Omental fat pad (tissue), 4 donors: ENCODE measurements around the gene LPO. TPM values are rescaled to one million over a fixed set of nuclear protein-coding genes. Genes with fewer than 3 reads are reported as not detected.

Source experiments
- ATAC-seq: fragments of 150-250 bp; one replicate; pipeline ENCODE4 v1.9.1; 2016; ENCODE audit warnings: mild to moderate bottlenecking, moderate library complexity; ENCODE audit not compliant: low FRiP score
- DNase-seq: peaks from one replicate; pipeline ENCODE4 v3.0.0-alpha.2; 2019; ENCODE audit warnings: low spot score
- total RNA-seq, 4 donors: library from RNA; depleted of rRNA; stranded (reverse); fragments of >200 nt; gene quantifications; one replicate each; pipeline ENCODE4 v1.1.0, GENCODE V29; 2016
- TF ChIP-seq, protein P1 (sequence below), 3 donors: fragments of 450-650 bp; IDR thresholded peaks; one replicate each; pipeline ENCODE4 v1.5.1; 2016 to 2017; ENCODE audit warnings: antibody characterized with exemption in 3 of 3, mild to moderate bottlenecking in 3 of 3, moderate library complexity in 2 of 3

The LPO gene
- total RNA-seq, 4 donors from 2014 or later = 0.46 TPM; not detected in 3

GRCh38 chr17:58265902-58266875, 27.8 kb downstream of the LPO start:
- TF ChIP-seq, protein P1, sequence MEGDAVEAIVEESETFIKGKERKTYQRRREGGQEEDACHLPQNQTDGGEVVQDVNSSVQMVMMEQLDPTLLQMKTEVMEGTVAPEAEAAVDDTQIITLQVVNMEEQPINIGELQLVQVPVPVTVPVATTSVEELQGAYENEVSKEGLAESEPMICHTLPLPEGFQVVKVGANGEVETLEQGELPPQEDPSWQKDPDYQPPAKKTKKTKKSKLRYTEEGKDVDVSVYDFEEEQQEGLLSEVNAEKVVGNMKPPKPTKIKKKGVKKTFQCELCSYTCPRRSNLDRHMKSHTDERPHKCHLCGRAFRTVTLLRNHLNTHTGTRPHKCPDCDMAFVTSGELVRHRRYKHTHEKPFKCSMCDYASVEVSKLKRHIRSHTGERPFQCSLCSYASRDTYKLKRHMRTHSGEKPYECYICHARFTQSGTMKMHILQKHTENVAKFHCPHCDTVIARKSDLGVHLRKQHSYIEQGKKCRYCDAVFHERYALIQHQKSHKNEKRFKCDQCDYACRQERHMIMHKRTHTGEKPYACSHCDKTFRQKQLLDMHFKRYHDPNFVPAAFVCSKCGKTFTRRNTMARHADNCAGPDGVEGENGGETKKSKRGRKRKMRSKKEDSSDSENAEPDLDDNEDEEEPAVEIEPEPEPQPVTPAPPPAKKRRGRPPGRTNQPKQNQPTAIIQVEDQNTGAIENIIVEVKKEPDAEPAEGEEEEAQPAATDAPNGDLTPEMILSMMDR (IDR thresholded peaks at IDR 0.05) = no peak
- DNase-seq (no peak), ATAC-seq (no peak)

DNA sequence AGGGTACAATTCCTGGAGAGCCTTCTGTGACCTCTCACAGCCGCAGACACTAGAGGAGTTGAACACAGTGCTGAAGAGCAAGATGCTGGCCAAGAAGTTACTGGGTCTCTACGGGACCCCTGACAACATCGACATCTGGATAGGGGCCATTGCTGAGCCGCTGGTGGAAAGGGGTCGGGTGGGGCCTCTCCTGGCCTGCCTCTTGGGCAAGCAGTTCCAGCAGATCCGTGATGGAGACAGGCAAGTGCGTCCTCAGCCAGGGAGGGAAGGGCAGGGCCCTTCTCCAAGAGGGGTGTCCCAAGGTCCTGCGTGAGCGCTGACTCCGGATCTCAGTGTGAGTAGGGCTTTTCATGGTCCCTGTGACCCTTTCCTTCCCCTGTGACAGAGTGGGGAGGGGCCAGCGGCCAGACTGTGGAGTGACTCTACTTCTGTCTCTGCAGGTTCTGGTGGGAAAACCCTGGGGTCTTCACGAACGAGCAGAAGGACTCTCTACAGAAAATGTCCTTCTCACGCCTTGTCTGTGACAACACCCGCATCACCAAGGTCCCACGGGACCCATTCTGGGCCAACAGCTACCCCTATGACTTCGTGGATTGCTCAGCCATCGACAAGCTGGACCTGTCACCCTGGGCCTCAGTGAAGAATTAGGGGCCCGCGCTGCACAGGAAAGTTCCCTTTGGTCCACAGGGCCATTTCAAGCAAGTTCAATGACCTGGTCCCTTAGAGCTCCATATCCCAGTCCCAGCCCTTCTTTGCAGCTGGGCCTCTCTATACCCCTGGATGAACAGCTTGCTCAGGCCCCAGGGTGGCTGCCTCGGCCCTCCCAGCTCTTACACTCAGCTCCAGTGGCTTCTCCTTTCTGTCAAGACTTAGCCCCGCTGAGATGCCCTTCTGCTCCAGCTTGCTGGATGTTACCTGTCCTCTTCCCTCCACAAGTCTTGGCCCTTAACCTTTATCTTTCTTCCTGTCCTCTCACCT, 29.3 kb downstream of the LPO start:
- no peak for ATAC-seq
- DNase-seq = no peak

GRCh38 chr17:58268326-58268725, 29.9 kb downstream of the LPO start:
- ATAC-seq (no peak), DNase-seq (no peak)
- TF ChIP-seq, protein P1 (IDR thresholded peaks at IDR 0.05) = no peak

More for the DNA sequence above, 29.3 kb downstream of the LPO start:
- TF ChIP-seq, protein P1 (IDR thresholded peaks at IDR 0.05) = no peak

DNA sequence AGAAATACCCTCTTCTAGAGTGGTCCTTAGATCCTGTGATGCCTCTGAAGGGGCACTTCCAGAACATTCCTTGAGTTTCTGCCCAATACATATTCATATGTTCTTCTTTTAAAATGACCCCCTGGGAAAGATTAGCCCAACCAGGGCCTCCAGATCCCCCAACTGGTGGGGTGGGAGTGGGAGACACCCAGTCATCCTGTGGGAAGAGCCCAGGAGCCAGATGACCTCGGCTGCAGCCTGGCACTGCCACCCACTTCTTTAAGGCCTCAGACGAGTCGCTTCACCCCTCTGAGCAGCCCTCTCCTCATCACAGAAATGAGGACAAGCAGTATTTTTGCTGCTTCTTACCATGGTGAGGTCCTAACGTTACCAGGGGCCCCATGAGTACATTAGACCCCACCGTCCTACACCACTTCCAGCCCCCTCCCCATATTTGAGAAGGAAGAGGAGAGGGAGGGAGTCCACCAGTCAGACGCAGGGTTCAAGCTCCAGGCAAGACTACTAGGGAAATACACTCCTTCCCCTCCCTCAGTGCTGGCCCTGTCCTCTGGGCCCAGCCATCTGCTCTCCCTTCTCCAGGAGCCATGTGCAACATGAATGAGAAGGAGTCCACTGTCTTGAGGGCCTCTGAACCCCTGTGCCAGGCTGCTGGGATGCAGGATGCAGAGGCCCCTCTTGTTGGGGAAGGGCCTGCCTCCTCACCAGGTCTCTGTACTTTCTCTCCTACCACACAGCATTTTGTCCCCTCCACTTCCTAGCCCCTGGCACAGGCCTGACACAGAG, 30.6 kb downstream of the LPO start:
- ATAC-seq (no peak), DNase-seq (no peak)
- TF ChIP-seq, protein P1 (IDR thresholded peaks at IDR 0.05) = no peak

GRCh38 chr17:58269557-58270291, 31.3 kb downstream of the LPO start:
- TF ChIP-seq, protein P1 (IDR thresholded peaks at IDR 0.05) = no peak
- ATAC-seq (no peak), DNase-seq (no peak)
